Stimulated activated CD4-positive, alpha-beta T cell treated with anti-CD3 and anti-CD28 coated beads, Interleukin-2, amount 100 ng/mL, for 24 hours (primary cell): Measurements from ENCODE around the gene SIK1.
"Not testable (repeated sequence)": the region's sequence is repeated elsewhere in the genome, so short reads cannot be mapped to it uniquely, and the experiment has no call there.

Source experiments
- DNase-seq, 2 donors: peaks; one replicate each; pipeline ENCODE4 v3.0.0-alpha.2; 2020

SIK1 gene

GRCh38 chr21:43383351-43383750 lies 43.6 kb downstream of the SIK1 start:
- not testable (repeated sequence) for DNase-seq

- DNase-seq = not testable (repeated sequence)
These were observed 44.0 kb downstream of the SIK1 start for GRCh38 chr21:43382902-43383301.

- DNase-seq = not testable (repeated sequence)
These were observed 45.9 kb downstream of the SIK1 start for GRCh38 chr21:43380852-43381533.

- not testable (repeated sequence) for DNase-seq
These were observed 46.6 kb downstream of the SIK1 start for GRCh38 chr21:43380337-43380736.

- DNase-seq = not testable (repeated sequence)
These were observed 47.3 kb downstream of the SIK1 start for GRCh38 chr21:43379626-43380122.

GRCh38 chr21:43376478-43376882 lies 50.5 kb downstream of the SIK1 start:
- DNase-seq = no peak

GRCh38 chr21:43375837-43376477 lies 51.0 kb downstream of the SIK1 start:
- no peak for DNase-seq

- DNase-seq = no peak
These were observed 51.7 kb downstream of the SIK1 start for GRCh38 chr21:43375006-43375836.

GRCh38 chr21:43374228-43374885 lies 52.6 kb downstream of the SIK1 start:
- DNase-seq = no peak

GRCh38 chr21:43373362-43374227 lies 53.3 kb downstream of the SIK1 start:
- DNase-seq = no peak

- no peak for DNase-seq
These were observed 54.1 kb downstream of the SIK1 start for GRCh38 chr21:43372663-43373361.

- DNase-seq = no peak
These were observed 55.1 kb downstream of the SIK1 start for GRCh38 chr21:43371786-43372185.

- DNase-seq = no peak
These were observed 55.9 kb downstream of the SIK1 start for GRCh38 chr21:43370888-43371570.

- no peak for DNase-seq
These were observed 56.8 kb downstream of the SIK1 start for GRCh38 chr21:43370091-43370658.

GRCh38 chr21:43369596-43370090 lies 57.3 kb downstream of the SIK1 start:
- DNase-seq = no peak

- DNase-seq = no peak
These were observed 57.8 kb downstream of the SIK1 start for GRCh38 chr21:43369124-43369523.

GRCh38 chr21:43368685-43369084 lies 58.2 kb downstream of the SIK1 start:
- DNase-seq = no peak

GRCh38 chr21:43367859-43368258 lies 59.1 kb downstream of the SIK1 start:
- DNase-seq = no peak

GRCh38 chr21:43367296-43367695 lies 59.6 kb downstream of the SIK1 start:
- no peak for DNase-seq

GRCh38 chr21:43366656-43367055 lies 60.3 kb downstream of the SIK1 start:
- DNase-seq = no peak
